GM19468 (cell line): Measurements from ENCODE around the gene PHACTR2.
"Not testable (repeated sequence)": the region's sequence is repeated elsewhere in the genome, so short reads cannot be mapped to it uniquely, and the experiment has no call there.

Source experiments
- ATAC-seq: cut with Tn5 transposase; IDR thresholded peaks from one replicate; pipeline ENCODE4 v1.9.1; 2021; ENCODE audit warnings: mild to moderate bottlenecking, moderate library complexity, moderate number of reproducible peaks; ENCODE audit not compliant: unreplicated experiment; ENCODE audit errors: extremely low read depth

The PHACTR2 gene

GRCh38 chr6:143677891-143678791 lies at the start of gene PHACTR2:
Gene PHACTR2, plus strand, starts transcription at chr6:143677965. Its CDS starts 199 bp downstream, at chr6:143678164.
- ATAC-seq = no peak

DNA sequence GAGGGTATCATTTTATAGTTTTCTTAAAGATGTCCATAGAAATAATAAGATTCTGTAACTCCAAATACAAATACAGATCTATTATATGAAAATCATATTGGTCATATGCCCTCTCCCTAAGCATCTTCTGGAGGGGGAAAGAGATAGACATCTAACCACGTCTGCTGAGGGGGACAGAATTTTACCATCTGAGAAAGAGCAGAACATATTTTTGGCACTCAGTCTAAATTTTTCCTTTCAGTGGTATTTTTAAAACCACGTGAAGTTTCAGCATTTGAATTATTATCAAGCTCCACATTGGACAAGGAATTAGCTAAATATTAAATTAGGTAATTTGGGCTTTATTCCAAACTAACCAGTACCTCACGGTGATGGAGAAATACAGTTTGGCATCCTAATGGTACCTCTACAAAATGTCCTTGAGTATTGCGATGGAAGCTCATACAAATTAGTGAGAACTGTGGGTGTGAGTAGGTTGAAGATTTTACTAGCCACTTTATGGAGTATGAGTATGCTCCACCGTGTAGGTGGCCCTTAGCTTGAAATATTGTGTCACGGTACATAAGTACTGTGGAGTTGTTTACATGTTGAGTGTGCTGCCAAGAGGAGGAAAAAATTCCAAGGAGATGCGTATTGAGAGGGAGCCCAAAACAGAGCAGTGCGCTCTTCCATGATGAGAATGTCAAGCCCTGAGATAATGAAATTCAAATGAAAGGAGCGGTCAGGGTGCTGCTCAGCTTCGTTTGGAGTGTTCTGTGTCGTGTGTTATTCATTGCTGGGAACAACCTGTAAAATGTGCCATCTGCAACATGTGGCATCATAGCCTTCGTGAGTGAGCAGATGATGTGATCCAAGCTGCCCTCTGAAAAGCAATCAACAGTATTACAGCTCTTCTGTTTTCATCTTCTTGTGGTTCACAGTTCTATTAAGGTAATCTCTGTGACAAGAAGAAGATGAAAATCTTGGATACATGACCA lies 48.4 kb upstream of the PHACTR2 start:
- no peak for ATAC-seq

- ATAC-seq = not testable (repeated sequence)
Measured at GRCh38 chr6:143631196-143631595, 46.6 kb upstream of the PHACTR2 start.

DNA sequence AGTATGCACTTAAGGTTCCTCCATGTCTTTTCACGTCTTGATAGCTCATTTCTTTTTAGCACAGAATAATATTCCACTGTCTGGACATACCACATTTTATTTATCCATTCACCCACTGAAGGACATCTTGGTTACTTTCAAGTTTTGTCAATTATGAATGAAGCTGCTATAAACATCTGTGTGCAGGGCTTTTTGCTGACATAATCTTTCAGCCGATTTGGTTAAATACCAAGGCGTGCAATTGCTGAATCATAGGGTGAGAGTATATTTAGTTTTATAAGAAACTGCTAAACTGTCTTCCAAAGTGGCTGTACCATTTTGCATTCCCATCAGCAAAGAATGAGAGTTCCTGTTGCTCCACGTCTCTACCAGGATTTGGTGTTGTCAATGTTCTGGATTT lies 44.9 kb upstream of the PHACTR2 start:
- ATAC-seq = no peak

DNA sequence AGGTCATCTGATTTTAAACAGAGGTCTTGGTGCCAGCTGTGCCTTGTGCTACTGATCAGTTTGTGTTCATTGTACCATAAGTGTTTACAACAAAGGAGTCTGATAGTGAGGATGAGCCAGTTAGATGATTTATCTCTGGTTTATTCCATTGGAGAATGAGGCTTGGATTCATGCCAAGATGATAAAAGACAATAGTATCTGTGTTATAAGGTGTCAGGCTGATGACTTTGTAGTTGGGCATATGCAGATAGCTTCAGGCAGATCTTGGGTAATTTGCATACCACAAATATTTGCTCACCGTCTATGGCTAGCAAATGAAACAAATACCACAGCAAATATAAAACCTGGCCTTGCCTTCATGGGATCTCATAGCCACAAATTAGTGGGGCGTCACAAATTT lies 43.3 kb upstream of the PHACTR2 start:
- ATAC-seq = no peak

GRCh38 chr6:143637691-143638090 lies 40.1 kb upstream of the PHACTR2 start:
- ATAC-seq = no peak

- ATAC-seq = no peak
Measured at GRCh38 chr6:143642403-143642802, 35.4 kb upstream of the PHACTR2 start.

GRCh38 chr6:143647191-143647590 lies 30.6 kb upstream of the PHACTR2 start:
- ATAC-seq = no peak

- no peak for ATAC-seq
Measured at GRCh38 chr6:143647732-143648131, 30.0 kb upstream of the PHACTR2 start.

GRCh38 chr6:143649319-143649718 lies 28.4 kb upstream of the PHACTR2 start:
- not testable (repeated sequence) for ATAC-seq

- not testable (repeated sequence) for ATAC-seq
Measured at GRCh38 chr6:143651328-143651727, 26.4 kb upstream of the PHACTR2 start.

DNA sequence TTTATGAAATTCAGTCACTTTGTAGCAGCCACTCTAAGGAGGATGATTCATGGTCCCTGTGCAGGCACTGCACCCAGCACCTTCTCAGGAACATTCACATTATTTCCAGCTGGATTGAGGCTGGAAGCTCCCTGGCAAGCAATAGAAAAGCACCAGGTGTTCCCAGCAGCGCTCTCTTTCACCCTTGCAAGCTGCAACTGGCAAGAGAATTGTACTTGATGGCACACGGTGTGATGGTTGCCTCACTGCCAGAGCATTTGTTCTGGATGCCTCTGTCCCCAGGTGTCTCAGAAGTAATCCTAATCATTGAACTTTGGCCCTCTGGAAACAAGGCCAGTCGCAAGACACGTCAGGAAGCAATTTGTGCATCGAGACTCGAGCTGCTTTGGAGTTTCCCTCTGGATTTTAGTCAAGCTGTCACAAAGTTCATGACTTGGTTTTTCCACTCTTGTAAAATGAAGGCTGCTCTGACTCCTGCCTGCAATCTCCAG lies 24.9 kb upstream of the PHACTR2 start:
- no peak for ATAC-seq

DNA sequence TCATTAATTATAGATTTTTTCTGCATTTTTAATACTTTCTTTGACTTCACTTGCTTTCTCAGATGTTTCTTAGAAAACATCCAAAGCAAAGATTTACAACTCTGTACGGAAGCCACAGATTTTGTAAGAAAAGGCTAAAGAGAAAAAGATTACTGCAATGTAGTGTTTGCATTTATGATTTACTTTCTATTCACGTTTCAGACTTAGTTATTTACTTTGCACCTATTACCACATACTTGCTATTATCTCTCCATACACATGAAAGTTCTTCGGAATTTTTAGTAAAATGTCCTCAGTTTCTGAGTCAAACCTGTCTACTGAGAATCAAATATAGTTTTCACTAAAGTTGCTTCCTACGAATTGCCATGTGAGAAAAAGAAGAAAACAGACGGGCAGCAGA lies 22.2 kb upstream of the PHACTR2 start:
- ATAC-seq = no peak

DNA sequence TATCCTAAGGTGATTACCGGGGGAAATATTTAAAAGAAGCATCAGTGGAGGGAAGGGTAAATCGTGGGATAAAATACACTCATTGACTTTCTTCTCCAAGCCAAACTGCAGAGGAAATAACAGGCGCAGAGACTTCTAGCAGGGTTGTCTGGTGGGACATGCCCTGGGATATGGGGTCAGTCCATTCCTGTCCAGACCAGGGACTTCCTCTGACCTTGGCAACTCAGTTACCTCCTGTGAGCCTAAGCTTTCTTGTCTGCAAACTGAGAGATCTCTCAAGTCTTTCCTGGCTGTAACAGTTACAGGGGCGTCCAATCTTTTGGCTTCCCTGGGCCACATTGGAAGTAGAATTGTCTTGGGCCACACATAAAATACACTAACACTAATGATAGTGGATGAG lies 21.7 kb upstream of the PHACTR2 start:
- no peak for ATAC-seq

DNA sequence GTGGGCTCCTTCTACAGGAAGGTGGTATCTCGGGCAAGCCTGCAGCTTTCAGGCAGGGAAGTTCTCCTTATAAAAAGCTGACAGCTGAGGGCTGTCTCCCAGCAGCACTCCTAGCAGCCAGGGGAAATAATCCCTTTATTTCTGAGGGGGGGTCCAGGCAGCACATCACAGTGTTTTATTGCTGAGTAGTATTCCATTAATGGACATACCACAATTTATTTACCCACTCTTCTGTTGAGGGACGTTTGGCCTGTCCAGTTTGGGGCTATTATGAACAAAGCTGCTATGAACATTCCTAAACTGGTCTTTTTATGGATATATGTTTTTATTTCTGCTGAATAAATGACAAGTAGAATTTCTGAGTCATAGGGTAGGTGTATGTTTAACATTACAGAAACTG lies 20.0 kb upstream of the PHACTR2 start:
- no peak for ATAC-seq

GRCh38 chr6:143660170-143660569 lies 17.6 kb upstream of the PHACTR2 start:
- ATAC-seq = not testable (repeated sequence)

GRCh38 chr6:143664171-143664570 lies 13.6 kb upstream of the PHACTR2 start:
- no peak for ATAC-seq

GRCh38 chr6:143666007-143666406 lies 11.8 kb upstream of the PHACTR2 start:
- ATAC-seq = not testable (repeated sequence)

DNA sequence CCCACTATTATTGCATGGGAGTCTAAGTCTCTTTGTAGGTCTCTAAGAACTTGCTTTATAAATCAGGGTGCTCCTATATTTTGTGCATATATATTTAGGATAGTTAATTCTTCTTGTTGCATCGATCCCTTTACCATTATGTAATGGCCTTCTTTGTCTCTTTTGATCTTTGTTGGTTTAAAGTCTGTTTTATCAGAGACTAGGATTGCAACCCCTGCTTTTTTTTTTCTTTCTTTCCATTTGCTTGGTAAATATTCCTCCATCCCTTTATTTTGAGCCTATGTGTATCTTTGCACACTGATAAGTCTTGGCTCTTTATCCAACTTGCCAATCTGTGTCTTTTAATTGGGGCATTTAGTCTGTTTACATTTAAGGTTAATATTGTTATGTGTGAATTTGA lies 8.3 kb upstream of the PHACTR2 start:
- ATAC-seq = not testable (repeated sequence)

DNA sequence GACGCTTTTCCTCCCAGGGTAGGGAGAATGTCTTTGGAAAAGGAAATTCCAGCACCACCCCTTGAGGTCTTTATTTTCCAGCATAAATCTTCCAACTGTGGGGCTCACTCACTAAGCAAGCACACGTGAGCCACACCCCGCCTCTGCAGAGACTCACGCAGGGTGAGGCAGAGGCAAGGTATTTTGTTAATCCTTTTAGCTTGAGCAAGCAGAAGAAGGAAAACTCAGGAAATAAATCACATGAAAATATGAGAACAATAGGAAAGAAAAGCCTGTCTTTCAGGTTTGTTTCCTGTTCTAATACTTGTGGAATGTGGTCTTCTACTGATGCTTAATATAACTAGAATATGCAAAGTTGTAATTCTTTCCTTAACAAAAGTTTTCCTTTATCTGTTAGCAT lies 4.1 kb upstream of the PHACTR2 start:
- ATAC-seq = no peak
